K562 (cell line): ENCODE results near the gene AMN1. TPM values are rescaled to one million over a fixed set of nuclear protein-coding genes. Genes with fewer than 3 reads are reported as not detected.

Experiments
- ATAC-seq: fragments of 200-7000 bp; cut with Tn5 transposase; 3 replicates; pipeline ENCODE4 v1.9.1; 2020; ENCODE audit warnings: moderate library complexity
- BruUV-seq: library from RNA; stranded (reverse); fragments of 400-500 nt; replicated peaks from 2 replicates; lab custom pipeline; 2021; lab: Mats Ljungman, UMichigan
- CTCF ChIA-PET: fragments of 300-600 bp; formaldehyde crosslinking; extraction: SDS; loops from one replicate; lab custom pipeline; 2021; ENCODE audit warnings: low intra/inter-chr PET ratio; lab: Yijun Ruan, JAX
- POLR2A ChIA-PET: fragments of 300-600, 350-650 bp; sonication (Branson Sonifier 250); formaldehyde crosslinking; extraction: SDS; loops from one replicate; lab custom pipeline; 2021; ENCODE audit warnings: antibody characterized with exemption, inconsistent platforms; lab: Yijun Ruan, JAX
- DNase-seq, 4 experiments: peaks; one replicate each; pipeline versions ENCODE4 v3.0.0 to v3.0.0-alpha.2; 2011 to 2018; ENCODE audit warnings: low spot score in 3 of 4, mixed read lengths in 3 of 4; ENCODE audit errors: extremely low read depth in 1 of 4
- FAIRE-seq: peaks from 2 replicates; lab custom pipeline; 2011; peaks lifted over from hg19 to GRCh38; lab: Jason Lieb, UNC
- H2AFZ ChIP-seq: 2 replicates; pipeline ENCODE4 v1.6.0; 2011; ENCODE audit warnings: low read depth, low read length, control low read depth, inconsistent platforms
- H3K27ac ChIP-seq: fragments of 200-600 bp; 3 replicates; pipeline ENCODE4 v1.8.0; 2011; ENCODE audit warnings: low read depth, mild to moderate bottlenecking, control low read depth, inconsistent platforms, low read length, moderate library complexity, mixed read lengths; ENCODE audit errors: extremely low read depth
- H3K27me3 ChIP-seq, 2 experiments: fragments of 300-600 bp in 1 of 2; 2 replicates in 1 of 2; 3 replicates in 1 of 2; pipeline versions ENCODE4 v1.6.0 to v1.8.0; 2011; ENCODE audit warnings: inconsistent platforms in 2 of 2, low read length in 2 of 2, mild to moderate bottlenecking in 1 of 2, mixed read lengths in 1 of 2, moderate library complexity in 1 of 2; ENCODE audit not compliant: control insufficient read depth in 2 of 2, insufficient read depth in 2 of 2
- H3K36me3 ChIP-seq: fragments of 300-600 bp; 3 replicates; pipeline ENCODE4 v1.8.0; 2011; ENCODE audit warnings: mild to moderate bottlenecking, low read length, inconsistent platforms; ENCODE audit not compliant: control insufficient read depth, insufficient read depth
- H3K4me1 ChIP-seq, 2 experiments: fragments of 200-600 bp in 1 of 2; replicated peaks in 1 of 2; 2 replicates in 1 of 2; 3 replicates in 1 of 2; pipeline versions ENCODE4 v1.5.1 to v1.8.0; 2011; ENCODE audit warnings: inconsistent platforms in 2 of 2, low read length in 2 of 2, mild to moderate bottlenecking in 1 of 2, mixed read lengths in 1 of 2, moderate library complexity in 1 of 2; ENCODE audit not compliant: control insufficient read depth in 2 of 2, insufficient read depth in 2 of 2
- H3K4me2 ChIP-seq: 2 replicates; pipeline ENCODE4 v1.6.1; 2011; ENCODE audit warnings: low read length, control low read depth, inconsistent platforms, mixed read lengths; ENCODE audit not compliant: insufficient read depth
- H3K4me3 ChIP-seq: fragments of 200-600 bp; sonication (generic), shearing (Covaris generic); 2 replicates; pipeline ENCODE4 v1.5.1; 2016; ENCODE audit warnings: control low read depth, inconsistent platforms
- H3K79me2 ChIP-seq: fragments of 200-600 bp; 3 replicates; pipeline ENCODE4 v1.8.0; 2011; ENCODE audit warnings: low read length, inconsistent platforms; ENCODE audit not compliant: control insufficient read depth, insufficient read depth
- H3K9ac ChIP-seq, 2 experiments: 2 replicates each; pipeline versions ENCODE4 v1.6.0 to v1.6.1; 2011; ENCODE audit warnings: low read depth in 2 of 2, low read length in 2 of 2, control low read depth in 1 of 2, inconsistent platforms in 1 of 2, mild to moderate bottlenecking in 1 of 2, mixed read lengths in 1 of 2; ENCODE audit not compliant: insufficient read depth in 1 of 2
- H3K9me1 ChIP-seq: one replicate; pipeline ENCODE4 v1.6.0; 2011; ENCODE audit warnings: inconsistent platforms, mild to moderate bottlenecking, low read length, moderate library complexity; ENCODE audit not compliant: control insufficient read depth, insufficient read depth
- H3K9me3 ChIP-seq: replicated peaks from 2 replicates; pipeline ENCODE4 v1.5.1; 2011; ENCODE audit warnings: low read depth, low read length, inconsistent platforms; ENCODE audit not compliant: control insufficient read depth, insufficient read depth
- H4K20me1 ChIP-seq: replicated peaks from 2 replicates; pipeline ENCODE4 v1.6.1; 2011; ENCODE audit warnings: low read length, inconsistent platforms, mixed read lengths; ENCODE audit not compliant: control insufficient read depth, insufficient read depth
- BRF1 ChIP-seq: IDR thresholded peaks from 3 replicates; pipeline ENCODE4 v1.6.1; 2011; ENCODE audit warnings: borderline replicate concordance, mild to moderate bottlenecking; ENCODE audit not compliant: insufficient read length; ENCODE audit errors: extremely low read depth
- DIDO1 ChIP-seq: fragments of 450-650 bp; IDR thresholded peaks from 2 replicates; pipeline ENCODE4 v1.6.1; 2016; ENCODE audit warnings: low read depth, missing biosample characterization, missing genetic modification characterization
- PHF20 ChIP-seq: fragments of 450-650 bp; IDR thresholded peaks from 2 replicates; pipeline ENCODE4 v1.6.1; 2018; ENCODE audit not compliant: partially characterized antibody
- RNF219 ChIP-seq: fragments of 250-450 bp; sonication (Bioruptor Pico); IDR thresholded peaks from 2 replicates; pipeline ENCODE4 v1.5.0; 2022; ENCODE audit warnings: mild to moderate bottlenecking
- TBP ChIP-seq: optimal IDR thresholded peaks from 2 replicates; pipeline ENCODE3; 2011; ENCODE audit warnings: low read depth, low read length, improper control_type of control experiment
- ZFP91 ChIP-seq: sonication (generic); formaldehyde crosslinking; IDR thresholded peaks from 2 replicates; pipeline ENCODE4 v1.8.0; 2022; ENCODE audit warnings: mild to moderate bottlenecking, missing genetic modification reagents
- ZNF740 ChIP-seq, 3 experiments: fragments of 200-800 bp in 1 of 3; sonication (Bioruptor generic) in 1 of 3; sonication (generic) in 1 of 3; formaldehyde crosslinking in 1 of 3; IDR thresholded peaks; 2 replicates each; pipeline versions ENCODE4 v1.6.1 to v1.8.0; 2016 to 2022; ENCODE audit warnings: mild to moderate bottlenecking in 2 of 3, missing compliant biosample characterization in 2 of 3, missing genetic modification characterization in 2 of 3, missing genetic modification reagents in 1 of 3
- ZSCAN32 ChIP-seq: fragments of 450-650 bp; formaldehyde crosslinking; IDR thresholded peaks from 2 replicates; pipeline ENCODE4 v1.4.0; 2020; ENCODE audit warnings: mild to moderate bottlenecking, moderate library complexity
- WGBS: fragments of 100-300 bp; shearing (Covaris generic); methylation state at CpG from one replicate; pipeline ENCODE4 v1.1.6; 2016; ENCODE audit warnings: low coverage, mixed read lengths; ENCODE audit not compliant: insufficient coverage; ENCODE audit errors: missing lambda C conversion rate; 5-methylcytosine and 5-hydroxymethylcytosine counted together
- in situ Hi-C: fragments of 300-500 bp; cut with MboI; formaldehyde crosslinking; loops from 4 replicates; pipeline ENCODE4 v1.15.0; 2018; ENCODE audit warnings: inconsistent platforms, mixed read lengths
- intact Hi-C: fragments of 100-400 bp; cut with micrococcal nuclease; formaldehyde crosslinking; loops from 2 replicates; pipeline ENCODE4 v1.14.2; 2022
- polyA plus RNA-seq, 8 experiments: library from polyadenylated mRNA; depleted of rRNA in 4 of 8; stranded (reverse) in 5 of 8; unstranded in 3 of 8; fragments of >200 nt; fragmentation: Nextera tagmentation in 2 of 8; fragmentation: Illumina TruSeq in 1 of 8; extraction: Ambion mirVana in 2 of 8; extraction: Trizol in 1 of 8; gene quantifications; 2 replicates each; pipeline versions ENCODE4 v1.2.1 to v1.2.3, GENCODE V29; 2011 to 2014; ENCODE audit warnings: inconsistent platforms in 1 of 8, missing spikeins in 1 of 8
- total RNA-seq, 7 experiments: library from RNA; depleted of rRNA in 6 of 7; stranded (reverse); fragments of >200 nt in 6 of 7; fragmentation: Illumina TruSeq in 2 of 7; extraction: Trizol in 2 of 7; gene quantifications; 2 replicates each; pipeline versions ENCODE4 v1.2.1 to v1.2.3, GENCODE V29; 2011 to 2021; ENCODE audit warnings: low replicate concordance in 1 of 7

Gene AMN1
- total and polyA plus RNA-seq, 9 of the 15 experiments (the other 6 are each of a cell fraction or from before 2014, with no cell fraction given): 5.2 to 27.6 (median 13.0) TPM

- TF ChIP-seq ZNF740 (CRISPR knock-in tag; IDR thresholded peaks at IDR 0.05) (no peak), ZNF740 (tag; IDR thresholded peaks at IDR 0.05) (no peak)
Measured at GRCh38 chr12:31647086-31647491, 81.7 kb downstream of the AMN1 start (continued).

GRCh38 chr12:31645924-31646323 lies 82.9 kb downstream of the AMN1 start:
- 4% methylated on average over 5 of the region's 5 CpGs for WGBS
- DNase-seq: no peak
- ATAC-seq: no peak
- ChIA-PET CTCF (no interaction called here), POLR2A (interaction anchor here (1.6 kb wide), 1 partner anchor 10 kb away, joined by 5 read pairs; no protein-coding TSS in a partner anchor)
- Histone ChIP-seq H3K9me3 (no peaks in the 10 kb centered on the region), H3K36me3 (no peaks in the 10 kb centered on the region), H3K79me2 (no peaks in the 10 kb centered on the region), H3K27me3 (peaks cover 2 to 10% of the 10 kb centered on the region in 2 experiments; a peak in 2 of 5 replicates), H3K4me3 (no peak overlapping the region), H3K4me1 (no peaks in the 10 kb centered on the region; a peak in 1 of 5 replicates), H4K20me1 (no peaks in the 10 kb centered on the region), H3K9me1 (no peaks in the 10 kb centered on the region), H2AFZ (no peak overlapping the region), H3K27ac (no peak overlapping the region), H3K9ac (no peak overlapping the region), H3K4me2 (no peak overlapping the region)
- TF ChIP-seq TBP (no peak), PHF20 (no peak), RNF219 (CRISPR knock-in tag) (no peak), DIDO1 (tag) (no peak), BRF1 (no peak), ZSCAN32 (no peak), ZFP91 (no peak)
- BruUV-seq: no TSS peak
- no peak for FAIRE-seq
- intact Hi-C loops: no loop called here
- in situ Hi-C loops: no loop called here
